Stimulated activated CD8-positive, alpha-beta memory T cell treated with anti-CD3 and anti-CD28 coated beads, Interleukin-4, amount 100 ng/mL, for 4 hours (primary cell): ENCODE measurements around the gene SPTBN1.
"Not testable (repeated sequence)": the region's sequence is repeated elsewhere in the genome, so short reads cannot be mapped to it uniquely, and the experiment has no call there.

Source experiments
- DNase-seq, 2 donors: peaks; one replicate each; pipeline ENCODE4 v3.0.0-alpha.2; 2020; ENCODE audit warnings: low read depth in 2 of 2, low spot score in 1 of 2

The SPTBN1 gene

DNA sequence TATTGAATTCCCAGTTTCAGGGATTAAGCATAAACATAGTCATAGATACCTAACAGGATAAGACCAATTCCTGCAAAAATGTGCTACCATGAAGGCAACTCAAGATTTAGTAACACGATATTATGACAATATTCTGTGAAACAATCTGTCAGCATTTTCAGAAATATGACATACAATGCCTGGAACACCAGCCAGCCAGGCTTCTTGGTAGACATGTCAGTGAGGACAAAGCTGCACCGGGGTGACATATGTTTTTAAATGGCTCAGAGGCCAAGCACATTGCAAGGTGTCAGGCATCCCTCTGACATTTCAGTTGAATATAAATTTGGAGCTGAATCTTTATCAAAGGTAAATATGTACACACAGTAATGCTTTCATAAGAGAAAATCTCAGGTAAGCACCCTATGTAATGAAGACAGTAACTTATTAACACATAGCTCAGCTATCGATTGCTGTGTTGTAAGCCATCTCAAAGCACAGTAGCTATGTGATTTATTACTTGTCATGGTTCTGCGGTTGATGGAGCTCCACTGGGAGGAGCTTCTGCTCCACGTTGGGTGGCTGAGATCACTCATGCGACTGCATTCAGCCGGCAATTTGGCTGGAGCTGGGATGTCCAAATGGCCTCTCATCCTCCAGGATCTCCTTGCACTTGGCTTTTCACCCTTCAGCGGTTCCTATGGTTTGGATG lies 235.5 kb downstream of the SPTBN1 start:
- DNase-seq = no peak

DNA sequence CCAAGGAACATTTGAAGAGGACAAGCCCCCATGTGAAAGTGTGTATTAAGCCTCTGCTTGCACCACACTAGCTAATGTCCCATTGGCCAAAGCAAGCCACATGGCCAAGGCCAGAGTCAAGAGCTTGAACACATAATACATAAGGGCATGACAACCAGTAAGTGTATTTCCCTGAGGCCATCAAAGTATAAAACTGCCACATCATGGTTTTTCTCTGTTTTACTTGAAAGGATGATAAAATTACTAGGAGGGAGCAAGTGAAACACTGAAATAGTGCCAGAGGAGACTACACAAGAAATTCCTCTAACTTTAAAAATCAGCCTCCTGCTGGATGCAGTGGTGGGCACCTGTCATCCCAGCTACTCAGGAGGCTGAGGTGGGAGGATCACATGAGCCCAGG lies 236.4 kb downstream of the SPTBN1 start:
- no peak for DNase-seq

DNA sequence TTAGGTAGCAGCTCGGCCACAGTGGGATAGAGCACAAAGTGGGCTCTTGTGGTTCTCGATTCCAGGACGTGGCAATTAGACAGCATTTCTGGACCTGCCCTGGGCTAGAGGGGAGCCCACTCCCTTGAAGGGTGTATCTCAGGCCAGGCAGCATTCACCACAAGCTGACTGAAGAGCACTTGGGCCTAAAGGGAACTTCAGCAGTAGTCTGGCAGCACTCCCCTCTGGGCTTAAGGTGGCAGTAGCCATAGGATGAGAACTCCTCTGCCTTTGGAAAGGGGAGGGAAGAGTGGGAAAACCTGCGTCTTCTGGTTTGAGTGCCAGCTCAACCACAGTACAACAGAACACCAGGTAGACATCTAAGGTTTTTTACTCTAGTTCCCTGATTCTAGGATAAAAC lies 239.3 kb downstream of the SPTBN1 start:
- no peak for DNase-seq

DNA sequence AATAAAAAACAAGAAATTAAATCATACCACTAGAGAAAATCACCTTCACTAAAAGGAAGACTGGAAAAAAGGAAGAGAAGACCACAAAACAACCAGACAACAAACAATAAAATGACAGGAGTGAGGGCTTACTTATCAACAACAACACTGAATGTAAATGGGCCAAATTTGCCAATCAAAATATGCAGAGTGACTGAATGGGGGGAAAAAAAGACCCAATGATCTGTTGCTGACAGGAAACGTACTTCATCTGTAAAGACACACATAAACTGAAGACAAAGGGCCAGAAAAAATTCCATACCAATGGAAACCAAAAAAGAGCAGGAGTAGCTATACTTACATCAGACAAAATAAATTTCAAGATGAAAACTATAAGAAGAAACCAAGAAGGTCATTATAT lies 241.8 kb downstream of the SPTBN1 start:
- DNase-seq = no peak

DNA sequence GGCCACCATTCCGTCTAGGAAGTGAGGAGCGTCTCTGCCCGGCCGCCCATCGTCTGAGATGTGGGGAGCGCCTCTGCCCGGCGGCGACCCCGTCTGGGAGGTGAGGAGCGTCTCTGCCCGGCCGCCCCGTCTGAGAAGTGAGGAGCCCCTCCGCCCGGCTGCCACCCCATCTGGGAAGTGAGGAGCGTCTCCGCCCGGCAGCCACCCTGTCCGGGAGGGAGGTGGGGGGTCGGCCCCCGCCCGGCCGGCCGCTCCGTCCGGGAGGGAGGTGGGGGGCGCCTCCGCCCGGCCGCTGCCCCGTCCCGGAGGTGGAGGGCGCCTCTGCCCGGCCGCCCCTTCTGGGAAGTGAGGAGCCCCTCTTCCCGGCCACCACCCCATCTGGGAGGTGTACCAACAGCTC lies 242.8 kb downstream of the SPTBN1 start:
- not testable (repeated sequence) for DNase-seq

DNA sequence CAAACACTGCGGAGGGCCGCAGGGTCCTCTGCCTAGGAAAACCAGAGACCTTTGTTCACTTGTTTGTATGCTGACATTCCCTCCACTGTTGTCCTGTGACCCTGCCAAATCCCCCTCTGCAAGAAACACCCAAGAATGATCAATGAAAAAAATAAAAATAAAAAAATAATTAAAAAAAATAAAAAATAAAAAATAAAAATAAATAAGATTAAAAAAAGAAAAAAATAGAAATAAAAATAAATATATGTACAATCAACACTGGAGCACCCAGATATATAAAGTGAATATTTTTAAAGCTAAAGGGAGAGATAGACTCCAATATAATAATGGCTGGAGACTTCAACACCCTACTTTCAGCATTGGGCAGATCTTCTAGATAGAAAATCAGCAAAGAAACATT lies 243.5 kb downstream of the SPTBN1 start:
- DNase-seq = no peak

DNA sequence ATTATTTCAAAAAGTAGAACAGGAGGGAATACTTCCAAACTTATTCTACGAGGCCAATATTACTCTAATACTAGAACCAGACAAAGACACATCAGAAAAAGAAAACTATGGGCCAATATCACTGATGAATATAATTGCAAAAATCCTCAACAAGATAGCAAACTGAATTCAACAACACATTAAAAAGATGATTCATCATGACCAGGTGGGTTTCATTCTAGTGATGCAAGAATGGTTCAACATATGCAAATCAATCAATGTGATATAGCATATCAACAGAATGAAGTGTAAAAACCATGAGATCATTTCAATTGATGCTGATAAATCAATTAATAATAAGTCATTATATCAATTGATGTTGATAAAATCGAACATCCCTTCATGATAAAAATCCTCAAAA lies 244.9 kb downstream of the SPTBN1 start:
- DNase-seq = no peak

DNA sequence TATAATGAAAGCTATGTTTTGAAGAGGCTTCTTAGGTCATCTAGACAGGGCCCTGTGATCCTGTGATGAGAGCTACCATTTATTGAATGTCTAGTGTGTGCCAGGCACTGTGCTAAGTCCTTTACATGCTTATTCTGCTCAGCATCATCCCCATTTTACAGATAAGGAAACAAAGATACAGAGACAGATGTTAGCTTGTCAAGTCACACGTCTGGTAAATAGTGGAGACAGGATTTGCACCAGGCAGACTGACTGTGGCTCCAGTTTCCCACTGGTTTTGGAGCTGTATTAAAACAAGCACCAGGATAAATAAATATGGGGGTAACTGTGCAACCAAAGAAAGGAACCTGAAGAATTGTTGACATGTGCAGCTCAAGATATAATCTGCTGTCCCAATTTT lies 248.1 kb downstream of the SPTBN1 start:
- no peak for DNase-seq

DNA sequence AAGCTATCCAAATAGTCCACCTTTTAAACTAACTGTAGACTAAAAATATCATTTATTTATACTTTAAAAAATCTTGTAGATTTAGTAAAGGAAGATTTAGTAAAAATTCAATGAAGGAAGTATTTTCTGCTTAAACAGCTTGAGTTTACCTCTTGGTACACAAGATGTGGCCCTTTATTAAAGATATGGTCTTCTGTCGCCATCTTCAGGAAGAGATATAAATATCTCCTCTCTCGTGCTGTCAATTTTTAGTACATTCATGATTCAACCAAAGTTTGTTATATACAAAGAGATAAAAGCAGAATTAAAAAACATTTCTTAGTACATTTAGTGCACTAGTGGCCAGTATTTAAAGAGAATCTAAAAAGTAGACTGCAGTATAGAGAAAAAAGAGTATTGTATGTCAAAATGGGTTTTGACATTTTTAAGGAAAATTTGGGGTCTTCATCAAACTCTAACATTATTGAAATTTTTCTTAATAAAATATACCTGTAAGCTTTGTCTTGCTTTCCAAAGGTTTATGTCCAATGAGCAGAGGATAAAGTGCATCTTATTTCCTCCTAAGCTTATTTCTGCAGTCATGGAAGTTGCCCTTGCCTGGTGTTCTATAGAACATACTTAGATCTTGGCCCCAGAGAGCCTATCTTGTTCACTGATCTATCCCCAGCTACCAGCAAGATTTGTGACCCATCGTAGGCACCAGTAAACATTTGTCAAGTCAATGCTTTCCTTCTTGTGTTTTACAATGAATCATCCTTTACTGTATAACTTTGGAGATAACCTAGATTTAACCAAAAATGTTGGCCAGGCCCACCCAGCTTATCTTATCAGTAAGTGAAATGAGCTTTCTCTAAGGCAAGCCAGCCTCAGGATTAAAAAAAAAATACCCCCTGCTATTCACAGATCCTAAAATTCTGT lies 248.8 kb downstream of the SPTBN1 start:
- DNase-seq = no peak

DNA sequence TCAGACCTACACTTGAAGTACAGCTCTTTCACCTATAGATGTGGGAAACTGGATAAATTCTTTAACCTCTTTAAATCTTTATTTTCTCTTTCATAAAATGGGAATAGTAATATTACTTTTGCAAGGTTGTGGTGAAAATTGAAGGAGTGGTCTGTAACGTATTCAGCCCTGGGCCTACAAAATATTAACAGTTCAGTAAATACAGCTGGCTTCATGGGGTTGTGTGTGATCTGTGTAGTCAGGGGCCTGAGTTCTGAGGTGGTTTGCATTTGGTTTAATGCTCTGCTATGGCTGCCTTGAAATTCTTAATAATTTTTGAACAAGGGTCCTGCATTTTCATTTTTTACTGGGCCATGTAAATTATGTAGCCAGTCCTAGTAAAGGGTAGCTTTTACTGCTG lies 250.5 kb downstream of the SPTBN1 start:
- no peak for DNase-seq

DNA sequence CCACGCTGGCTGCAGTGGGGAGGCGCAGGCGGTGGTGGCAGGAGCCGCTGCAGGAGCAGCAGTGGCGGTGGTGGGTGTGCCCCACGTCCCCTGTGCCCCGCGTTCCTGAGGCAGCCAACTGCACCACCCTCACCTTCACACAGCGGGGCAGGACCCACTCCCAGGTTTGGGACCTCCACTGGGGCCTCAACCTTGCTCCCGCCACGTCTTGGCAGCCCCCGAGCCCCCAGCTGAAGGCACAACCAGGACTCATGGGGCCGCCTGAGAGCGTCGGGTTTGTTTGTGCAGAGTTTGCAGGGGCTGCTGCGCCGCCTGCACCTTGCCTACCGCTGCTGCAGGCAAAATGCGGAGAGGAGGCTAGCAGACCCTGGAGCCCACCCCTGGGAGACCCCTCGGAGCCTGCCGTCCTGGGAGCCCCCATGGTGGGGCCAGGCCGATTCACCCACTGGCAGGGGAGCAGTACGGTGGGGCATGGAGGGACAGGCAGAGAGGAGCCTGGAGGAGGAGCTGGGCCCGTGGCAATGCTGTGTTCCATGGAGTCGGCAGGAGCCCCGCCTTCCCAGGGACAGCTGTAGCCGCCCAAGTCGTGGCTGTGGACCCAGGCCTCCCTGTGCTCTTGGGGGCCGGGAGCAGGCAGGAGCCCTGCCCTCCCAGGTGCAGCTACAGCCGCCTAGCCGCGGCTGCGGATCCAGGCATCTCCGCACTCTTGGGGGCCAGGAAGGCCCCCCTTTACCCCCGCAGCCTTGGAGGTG lies 252.6 kb downstream of the SPTBN1 start:
- no peak for DNase-seq

DNA sequence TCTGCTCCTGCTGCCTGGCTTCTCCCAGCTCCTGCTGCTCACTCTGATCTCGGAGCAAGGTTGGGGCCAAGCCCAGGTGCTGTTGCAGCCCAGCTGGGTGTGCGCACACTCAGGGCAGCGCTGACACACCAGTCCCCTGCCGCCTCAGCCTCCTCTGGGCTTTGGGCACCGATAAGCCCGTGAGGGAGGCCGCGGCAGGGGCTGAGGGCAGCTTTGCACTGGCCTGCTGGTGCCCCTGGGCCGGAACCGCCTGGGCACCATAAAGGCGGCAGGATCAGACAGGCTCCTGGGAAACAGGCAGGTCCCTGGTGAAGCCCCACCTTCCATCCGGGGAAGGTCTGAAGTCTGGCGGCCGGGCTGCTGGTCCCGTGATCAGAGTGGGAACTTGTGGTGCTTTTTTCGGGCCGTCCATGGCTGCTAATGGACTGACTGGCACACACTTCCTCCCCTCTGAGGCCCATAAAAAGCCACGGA lies 253.2 kb downstream of the SPTBN1 start:
- DNase-seq = no peak

DNA sequence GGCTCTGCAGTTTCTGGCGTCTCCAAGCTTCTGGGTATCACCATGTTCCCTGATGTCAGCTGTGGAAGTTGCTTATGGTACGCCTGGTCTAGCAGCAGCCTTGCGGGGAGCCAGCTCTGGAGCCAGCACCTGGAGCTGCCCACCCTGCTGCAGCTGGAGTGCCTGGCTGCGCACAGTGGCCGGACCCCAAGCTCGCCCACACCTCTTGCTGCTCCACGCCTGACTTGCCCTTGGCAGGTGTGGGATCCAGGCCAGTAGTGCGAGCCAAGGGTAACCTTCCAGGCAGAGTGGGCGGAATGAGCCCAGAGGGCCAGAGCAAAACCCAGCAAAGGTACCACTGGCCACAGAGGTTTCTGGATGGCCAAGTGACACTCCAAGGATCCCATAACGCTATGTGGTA lies 254.1 kb downstream of the SPTBN1 start:
- DNase-seq = no peak

DNA sequence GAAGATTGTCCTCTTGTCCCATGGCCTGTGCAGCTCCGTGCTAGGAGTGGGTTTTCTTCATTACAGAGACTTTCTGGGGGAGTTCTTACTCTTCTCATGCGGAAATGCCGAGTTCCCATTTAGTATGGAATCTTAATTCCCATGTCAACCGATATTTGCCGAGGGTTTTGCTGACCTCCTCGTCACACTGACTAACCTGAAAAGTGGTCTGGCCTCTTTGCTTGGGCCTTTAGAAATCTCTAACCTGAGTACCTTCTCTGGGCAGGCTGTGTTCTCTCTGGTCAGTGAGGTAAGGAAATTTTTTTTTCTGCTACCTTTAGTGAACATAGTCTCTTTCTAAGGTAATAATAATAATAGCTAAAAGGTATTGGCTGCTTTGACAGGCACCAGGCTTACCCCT lies 256.4 kb downstream of the SPTBN1 start:
- no peak for DNase-seq

DNA sequence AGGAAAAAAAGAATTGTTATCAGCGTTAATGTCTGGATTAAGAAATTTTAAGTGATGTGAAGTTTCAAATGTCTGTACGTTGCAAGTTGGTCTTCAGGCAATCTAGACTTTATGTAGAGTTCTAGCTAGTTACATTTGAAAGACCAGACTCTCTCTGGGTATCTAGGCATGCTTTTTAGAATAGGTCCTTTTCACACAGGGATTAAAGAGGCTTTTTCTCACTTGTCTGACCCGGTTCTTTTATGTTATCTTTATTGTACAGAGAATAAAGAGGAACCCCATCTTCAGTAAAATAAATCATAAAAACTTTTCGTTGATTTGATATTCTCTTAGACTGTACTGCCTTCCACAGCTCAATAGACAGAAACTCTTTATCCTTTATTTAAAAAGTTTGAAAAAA lies 258.9 kb downstream of the SPTBN1 start:
- no peak for DNase-seq

DNA sequence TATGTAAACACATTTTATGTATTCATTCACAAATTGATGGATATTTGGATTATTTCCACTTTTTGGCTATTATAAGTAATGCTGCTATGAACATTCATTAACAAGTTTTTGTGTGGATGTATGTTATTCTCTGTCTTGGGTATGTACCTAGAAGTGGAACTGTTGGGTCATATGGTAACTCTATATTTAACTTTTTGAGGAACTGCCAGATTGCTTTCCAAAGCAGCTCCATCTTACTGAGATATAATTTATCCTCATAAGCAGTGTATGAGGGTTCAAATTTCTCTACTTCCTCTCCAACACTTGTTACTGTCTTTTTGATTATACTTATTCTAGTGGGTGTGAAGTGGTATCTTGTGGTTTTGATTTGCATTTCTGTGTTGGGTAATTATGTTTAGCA lies 260.2 kb downstream of the SPTBN1 start:
- no peak for DNase-seq

DNA sequence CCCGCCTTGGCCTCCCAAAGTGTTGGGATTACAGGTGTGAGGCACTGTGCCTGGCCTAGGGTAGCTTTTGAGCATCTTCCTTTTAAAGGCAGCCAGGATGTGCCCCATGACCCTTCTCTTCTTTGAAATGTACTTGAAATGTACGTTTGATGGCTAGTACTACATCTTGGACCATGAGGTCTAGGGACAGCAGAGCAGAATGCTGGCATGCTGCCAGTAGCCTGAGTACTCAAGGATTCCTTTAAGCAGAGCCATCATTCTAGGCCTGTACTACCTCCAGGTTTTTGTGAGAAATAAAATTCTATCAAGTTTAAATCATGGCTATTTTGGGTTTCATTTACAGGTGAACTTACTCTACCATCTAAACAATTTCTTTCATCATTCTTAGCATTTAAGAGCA lies 264.4 kb downstream of the SPTBN1 start:
- DNase-seq = no peak
